HG02798 (cell line): ENCODE results near the gene UACA.
"Not testable (repeated sequence)": the region's sequence is repeated elsewhere in the genome, so short reads cannot be mapped to it uniquely, and the experiment has no call there.

Experiments used
- ATAC-seq: cut with Tn5 transposase; IDR thresholded peaks from one replicate; pipeline ENCODE4 v1.9.1; 2021; ENCODE audit warnings: mild to moderate bottlenecking; ENCODE audit not compliant: unreplicated experiment, poor library complexity

UACA gene

GRCh38 chr15:70753101-70753829 is 10.1 kb downstream of the UACA start:
- ATAC-seq: no peak

- no peak for ATAC-seq
Measured at GRCh38 chr15:70752193-70752635, 11.1 kb downstream of the UACA start.

GRCh38 chr15:70750203-70750869 is 13.0 kb downstream of the UACA start:
- no peak for ATAC-seq

- ATAC-seq: no peak
Measured at GRCh38 chr15:70748281-70748747, 15.0 kb downstream of the UACA start.

- not testable (repeated sequence) for ATAC-seq
Measured at GRCh38 chr15:70746598-70746997, 16.8 kb downstream of the UACA start.

- no peak for ATAC-seq
Measured at GRCh38 chr15:70742928-70743327, 20.4 kb downstream of the UACA start.

GRCh38 chr15:70741677-70742293 is 21.6 kb downstream of the UACA start:
- no peak for ATAC-seq

- ATAC-seq: no peak
Measured at GRCh38 chr15:70741107-70741531, 22.2 kb downstream of the UACA start.

GRCh38 chr15:70735040-70735439 is 28.3 kb downstream of the UACA start:
- not testable (repeated sequence) for ATAC-seq

- no peak for ATAC-seq
Measured at GRCh38 chr15:70729164-70729563, 34.2 kb downstream of the UACA start.

GRCh38 chr15:70726753-70727152 is 36.6 kb downstream of the UACA start:
- ATAC-seq: no peak

- ATAC-seq: no peak
Measured at GRCh38 chr15:70723927-70724326, 39.4 kb downstream of the UACA start.

- no peak for ATAC-seq
Measured at GRCh38 chr15:70723122-70723422, 40.3 kb downstream of the UACA start.

- no peak for ATAC-seq
Measured at GRCh38 chr15:70722266-70723121, 40.9 kb downstream of the UACA start.

GRCh38 chr15:70720228-70721016 is 42.9 kb downstream of the UACA start:
- no peak for ATAC-seq

GRCh38 chr15:70717237-70717793 is 46.0 kb downstream of the UACA start:
- ATAC-seq: no peak

GRCh38 chr15:70715840-70716485 is 47.4 kb downstream of the UACA start:
- no peak for ATAC-seq

GRCh38 chr15:70714565-70714964 is 48.8 kb downstream of the UACA start:
- ATAC-seq: no peak

GRCh38 chr15:70714015-70714414 is 49.3 kb downstream of the UACA start:
- ATAC-seq: no peak
